ENCODE data around the gene PTPN23. TPM values are rescaled to one million over a fixed set of nuclear protein-coding genes. Genes with fewer than 3 reads are reported as not detected.

Gene PTPN23
- total RNA-seq, 6 experiments from 2014 or later = 14.9 to 25.8 (median 16.9) TPM

DNA sequence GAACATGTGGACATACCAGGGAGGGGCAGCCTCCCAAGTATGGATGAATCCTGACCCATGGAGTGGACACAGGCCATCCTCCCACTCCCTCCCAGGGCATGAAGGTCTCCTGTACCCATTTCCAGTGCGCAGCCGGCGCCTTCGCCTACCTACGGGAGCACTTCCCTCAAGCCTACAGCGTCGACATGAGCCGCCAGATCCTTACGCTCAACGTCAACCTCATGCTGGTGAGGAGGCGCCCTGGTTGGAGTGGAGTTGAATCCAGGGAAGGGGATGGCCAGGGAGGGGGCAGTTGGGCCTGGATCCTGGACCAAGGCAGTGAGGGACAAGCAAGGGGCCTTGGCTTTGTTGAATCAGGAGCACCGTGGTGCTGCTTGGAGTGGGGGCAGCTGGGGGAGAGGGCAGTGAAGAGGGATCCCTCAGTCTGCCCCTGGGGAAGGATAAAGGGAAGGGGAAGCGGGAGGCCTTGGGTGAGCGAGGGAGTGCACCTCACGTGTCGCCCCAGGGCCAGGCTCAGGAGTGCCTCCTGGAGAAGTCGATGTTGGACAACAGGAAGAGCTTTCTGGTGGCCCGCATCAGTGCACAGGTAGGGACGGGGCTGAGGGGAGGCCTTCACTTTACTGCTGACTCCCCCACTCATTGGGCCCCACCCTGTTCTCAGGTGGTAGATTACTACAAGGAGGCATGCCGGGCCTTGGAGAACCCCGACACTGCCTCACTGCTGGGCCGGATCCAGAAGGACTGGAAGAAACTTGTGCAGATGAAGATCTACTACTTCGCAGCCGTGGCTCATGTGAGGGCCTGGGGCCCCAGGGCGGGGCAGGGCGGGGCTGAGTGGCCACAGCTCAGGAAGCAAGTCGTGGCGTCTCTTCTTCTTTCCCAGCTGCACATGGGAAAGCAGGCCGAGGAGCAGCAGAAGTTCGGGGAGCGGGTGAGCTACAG, 25.3 kb downstream of the PTPN23 start:
- 92% methylated on average over 17 of the region's 31 CpGs for WGBS (ENCODE audit: insufficient coverage, low coverage, low lambda C conversion rate, missing lambda C conversion rate)
- TF ChIP-seq POLR2A (IDR thresholded peaks at IDR 0.05) = no peak
- TF ChIP-seq, protein P1, sequence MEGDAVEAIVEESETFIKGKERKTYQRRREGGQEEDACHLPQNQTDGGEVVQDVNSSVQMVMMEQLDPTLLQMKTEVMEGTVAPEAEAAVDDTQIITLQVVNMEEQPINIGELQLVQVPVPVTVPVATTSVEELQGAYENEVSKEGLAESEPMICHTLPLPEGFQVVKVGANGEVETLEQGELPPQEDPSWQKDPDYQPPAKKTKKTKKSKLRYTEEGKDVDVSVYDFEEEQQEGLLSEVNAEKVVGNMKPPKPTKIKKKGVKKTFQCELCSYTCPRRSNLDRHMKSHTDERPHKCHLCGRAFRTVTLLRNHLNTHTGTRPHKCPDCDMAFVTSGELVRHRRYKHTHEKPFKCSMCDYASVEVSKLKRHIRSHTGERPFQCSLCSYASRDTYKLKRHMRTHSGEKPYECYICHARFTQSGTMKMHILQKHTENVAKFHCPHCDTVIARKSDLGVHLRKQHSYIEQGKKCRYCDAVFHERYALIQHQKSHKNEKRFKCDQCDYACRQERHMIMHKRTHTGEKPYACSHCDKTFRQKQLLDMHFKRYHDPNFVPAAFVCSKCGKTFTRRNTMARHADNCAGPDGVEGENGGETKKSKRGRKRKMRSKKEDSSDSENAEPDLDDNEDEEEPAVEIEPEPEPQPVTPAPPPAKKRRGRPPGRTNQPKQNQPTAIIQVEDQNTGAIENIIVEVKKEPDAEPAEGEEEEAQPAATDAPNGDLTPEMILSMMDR (IDR thresholded peaks at IDR 0.05) = no peak
- peak in 1 of 3 donors; percentile 25 for DNase-seq
- Histone ChIP-seq H3K4me3 (no peak overlapping the region), H3K4me1 (no peaks in the 10 kb centered on the region), H3K36me3 (peaks cover 0 to 43% (median 9%) of the 10 kb centered on the region in 4 donors), H3K27me3 (no peaks in the 10 kb centered on the region), H3K27ac (no peak overlapping the region), H3K9me3 (no peaks in the 10 kb centered on the region)
- intact Hi-C loops (cut with DNase I) = no loop called here
- no peak for ATAC-seq

DNA sequence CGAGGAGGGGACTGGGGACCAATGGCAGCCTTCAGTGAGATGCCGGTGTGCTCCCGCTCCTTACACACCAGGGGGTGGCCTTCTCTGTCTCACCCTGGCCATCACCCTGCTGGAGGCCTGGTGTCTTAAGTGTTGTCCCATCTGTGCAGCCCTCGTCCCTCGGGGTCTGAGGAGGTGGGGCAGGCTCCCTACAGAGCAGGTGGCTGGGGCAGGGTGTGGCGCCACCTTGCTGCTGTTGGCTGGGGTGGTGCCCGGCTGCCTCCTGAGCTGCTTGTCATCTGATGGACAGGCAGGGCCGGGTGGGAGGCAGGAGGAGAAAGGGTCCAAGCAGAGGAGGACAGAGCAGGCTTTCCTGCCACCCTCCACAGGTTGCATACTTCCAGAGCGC, 25.9 kb downstream of the PTPN23 start:
- peaks cover 0 to 48% (median 11%) of the 10 kb centered on the region in 4 donors for H3K36me3 ChIP-seq
- no peak for DNase-seq

DNA sequence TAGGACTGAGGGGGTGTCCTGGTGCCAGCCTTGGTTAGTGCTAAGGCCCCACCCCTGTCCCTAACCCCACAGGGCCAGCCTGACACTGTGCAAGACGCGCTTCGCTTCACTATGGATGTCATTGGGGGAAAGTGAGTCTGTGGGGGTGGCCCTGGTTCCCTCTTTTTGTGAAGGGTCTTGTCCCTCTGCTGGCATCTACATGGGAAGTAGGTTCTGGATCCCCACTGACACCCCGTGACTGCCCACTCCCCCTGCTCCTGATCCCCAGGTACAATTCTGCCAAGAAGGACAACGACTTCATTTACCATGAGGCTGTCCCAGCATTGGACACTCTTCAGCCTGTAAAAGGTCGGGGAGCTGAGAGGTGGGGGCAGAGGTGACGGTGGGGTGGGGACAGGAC, 26.4 kb downstream of the PTPN23 start:
- H3K4me1 ChIP-seq = no peaks in the 10 kb centered on the region
- intact Hi-C loops (cut with DNase I) = no loop called here
- no peak for ATAC-seq
- no peaks in the 10 kb centered on the region for H3K27me3 ChIP-seq
- 82% methylated on average over 2 of the region's 7 CpGs for WGBS (ENCODE audit: insufficient coverage, low coverage, low lambda C conversion rate, missing lambda C conversion rate)
- TF ChIP-seq, protein P1 (IDR thresholded peaks at IDR 0.05) = no peak
- no peak for TF ChIP-seq POLR2A (IDR thresholded peaks at IDR 0.05)
- no peaks in the 10 kb centered on the region for H3K9me3 ChIP-seq
- no peak for DNase-seq
- H3K4me3 ChIP-seq = no peak overlapping the region
- peaks cover 0 to 53% (median 11%) of the 10 kb centered on the region in 4 donors for H3K36me3 ChIP-seq
- H3K27ac ChIP-seq = no peak overlapping the region

More for the DNA sequence above, 25.9 kb downstream of the PTPN23 start:
- Histone ChIP-seq H3K27me3 (no peaks in the 10 kb centered on the region), H3K9me3 (no peaks in the 10 kb centered on the region), H3K4me1 (no peaks in the 10 kb centered on the region), H3K4me3 (no peak overlapping the region), H3K27ac (no peak overlapping the region)
- peak in 1 of 4 donors; percentile 4 for ATAC-seq
- 100% methylated on average over 3 of the region's 9 CpGs for WGBS (ENCODE audit: insufficient coverage, low coverage, low lambda C conversion rate, missing lambda C conversion rate)
- intact Hi-C loops (cut with DNase I) = no loop called here
- TF ChIP-seq, protein P1 (IDR thresholded peaks at IDR 0.05) = peak in 1 of 4 donors; percentile 7
- no peak for TF ChIP-seq POLR2A (IDR thresholded peaks at IDR 0.05)

DNA sequence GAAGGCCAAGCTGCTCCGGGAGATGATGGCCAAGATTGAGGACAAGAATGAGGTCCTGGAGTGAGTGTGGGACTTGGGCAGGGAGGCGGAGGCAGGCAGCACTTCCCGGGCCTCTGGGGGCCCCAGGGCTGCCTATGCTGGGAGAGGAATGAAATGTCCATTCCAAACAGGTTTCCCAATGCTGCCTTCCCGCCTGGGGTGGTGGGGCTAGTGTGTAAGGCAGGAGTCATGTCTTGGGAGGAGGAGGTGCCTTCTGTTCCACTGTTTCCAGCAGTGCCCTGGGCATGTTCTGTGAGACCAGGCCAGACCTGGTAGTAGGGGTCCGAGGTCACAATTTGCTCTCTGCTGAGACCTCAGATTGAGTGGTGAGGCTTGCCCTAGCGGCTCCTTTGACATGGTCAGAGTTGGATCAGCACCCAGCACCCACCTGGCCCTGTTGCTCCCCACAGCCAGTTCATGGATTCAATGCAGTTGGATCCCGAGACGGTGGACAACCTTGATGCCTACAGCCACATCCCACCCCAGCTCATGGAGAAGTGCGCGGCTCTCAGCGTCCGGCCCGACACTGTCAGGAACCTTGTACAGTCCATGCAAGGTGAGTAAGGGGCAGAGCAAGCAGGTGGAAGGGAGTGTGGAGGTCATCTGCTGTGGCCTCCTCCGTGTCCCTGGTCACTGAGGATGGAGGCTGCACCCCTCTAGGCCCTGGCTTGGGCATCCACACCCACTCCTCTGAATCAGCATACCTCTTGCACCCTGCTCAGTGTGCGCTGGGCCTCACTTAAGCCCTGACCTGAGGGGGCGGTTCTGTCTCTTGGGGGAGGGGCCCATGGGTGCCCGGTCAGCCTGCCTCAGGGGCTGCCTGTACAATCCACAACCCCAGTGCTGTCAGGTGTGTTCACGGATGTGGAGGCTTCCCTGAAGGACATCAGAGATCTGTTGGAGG, 27.3 kb downstream of the PTPN23 start:
- Histone ChIP-seq H3K4me1 (no peaks in the 10 kb centered on the region), H3K9me3 (no peaks in the 10 kb centered on the region), H3K4me3 (no peak overlapping the region), H3K27ac (no peak overlapping the region), H3K36me3 (peaks cover 0 to 62% (median 15%) of the 10 kb centered on the region in 4 donors), H3K27me3 (no peaks in the 10 kb centered on the region)
- DNase-seq = no peak
- no peak for TF ChIP-seq POLR2A (IDR thresholded peaks at IDR 0.05)
- TF ChIP-seq, protein P1 (IDR thresholded peaks at IDR 0.05) = no peak
- ATAC-seq = no peak
- intact Hi-C loops (cut with DNase I) = no loop called here
- 70% methylated on average over 3 of the region's 18 CpGs for WGBS (ENCODE audit: insufficient coverage, low coverage, low lambda C conversion rate, missing lambda C conversion rate)

Measured in right lobe of liver (tissue), 6 donors.